ENCODE measurements around the gene TEX50.

- TF ChIP-seq CTCF (conservative IDR thresholded peaks at IDR 0.05; ENCODE audit: low read depth, low read length): peak; percentile 35; the same call in 1 of the 2 replicates
- no peak for TF ChIP-seq EZH2phosphoT487 (IDR thresholded peaks at IDR 0.05; ENCODE audit: borderline replicate concordance, low read length)
Observed at GRCh38 chr1:173628888-173629287, 6.2 kb upstream of the TEX50 start.
